HG02678 (cell line): ENCODE results near the gene PLIN4.
"Not testable (repeated sequence)": the region's sequence is repeated elsewhere in the genome, so short reads cannot be mapped to it uniquely, and the experiment has no call there.

ENCODE experiments used
- ATAC-seq: cut with Tn5 transposase; IDR thresholded peaks from one replicate; pipeline ENCODE4 v1.9.1; 2021; ENCODE audit warnings: mild to moderate bottlenecking, moderate library complexity; ENCODE audit not compliant: unreplicated experiment

PLIN4 gene

DNA sequence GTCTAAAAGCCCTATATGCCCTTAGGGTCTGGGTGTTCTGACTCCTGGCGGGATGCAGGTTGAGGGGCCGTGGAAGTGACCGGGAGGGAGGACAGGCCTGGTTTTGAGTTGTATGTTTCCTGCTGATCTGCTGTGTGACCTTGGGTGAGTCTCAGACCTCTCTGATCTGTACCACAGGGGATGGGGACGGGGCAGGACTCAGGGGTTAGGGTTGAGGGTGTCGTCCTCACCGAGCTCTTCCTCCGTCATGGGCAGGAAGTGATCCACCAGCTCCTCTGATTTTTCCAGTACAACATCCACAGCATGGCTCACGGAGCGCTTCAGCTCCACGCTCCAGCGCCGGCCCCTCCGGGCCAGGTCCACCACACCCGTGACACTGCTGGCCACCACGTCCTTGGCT is 10.6 kb upstream of the PLIN4 start:
- ATAC-seq, result no peak

DNA sequence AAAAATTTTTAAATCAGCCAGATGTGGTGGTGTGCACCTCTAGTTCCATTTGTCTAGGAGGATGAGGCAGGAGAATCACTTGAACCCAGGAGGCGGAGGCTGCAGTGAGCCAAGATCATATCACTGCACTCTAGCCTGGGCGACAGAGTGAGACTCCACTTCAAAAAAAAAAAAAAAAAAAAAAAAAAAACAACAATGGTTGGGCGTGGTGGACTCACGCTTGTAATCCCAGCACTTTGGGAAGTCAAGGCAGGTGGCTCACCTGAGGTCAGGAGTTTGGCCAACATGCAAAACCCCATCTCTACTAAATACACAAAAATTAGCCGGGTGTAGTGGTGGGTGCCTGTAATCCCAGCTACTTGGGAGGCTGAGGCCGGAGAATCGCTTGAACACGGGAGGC is 9.1 kb upstream of the PLIN4 start:
- not testable (repeated sequence) for ATAC-seq

DNA sequence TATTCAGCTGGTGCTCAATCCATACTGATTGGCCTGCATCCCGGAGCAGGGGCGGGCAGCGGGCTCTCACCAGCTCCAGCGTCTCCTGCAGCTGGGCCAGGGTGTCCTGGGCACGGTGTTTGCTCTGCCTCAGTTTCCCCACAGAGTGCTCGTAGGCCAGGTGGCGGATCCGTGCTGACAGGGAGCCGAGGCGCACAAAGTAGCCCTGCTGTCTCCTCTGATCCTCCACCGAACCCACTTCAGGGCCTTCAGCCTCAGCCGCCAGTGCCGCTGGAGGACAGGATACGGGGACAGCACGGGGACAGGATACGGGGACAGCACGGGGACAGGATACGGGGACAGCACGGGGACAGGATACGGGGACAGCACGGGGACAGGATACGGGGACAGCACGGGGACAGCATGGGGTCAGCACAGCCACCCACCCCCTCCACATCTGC is 7.3 kb upstream of the PLIN4 start:
- no peak for ATAC-seq

DNA sequence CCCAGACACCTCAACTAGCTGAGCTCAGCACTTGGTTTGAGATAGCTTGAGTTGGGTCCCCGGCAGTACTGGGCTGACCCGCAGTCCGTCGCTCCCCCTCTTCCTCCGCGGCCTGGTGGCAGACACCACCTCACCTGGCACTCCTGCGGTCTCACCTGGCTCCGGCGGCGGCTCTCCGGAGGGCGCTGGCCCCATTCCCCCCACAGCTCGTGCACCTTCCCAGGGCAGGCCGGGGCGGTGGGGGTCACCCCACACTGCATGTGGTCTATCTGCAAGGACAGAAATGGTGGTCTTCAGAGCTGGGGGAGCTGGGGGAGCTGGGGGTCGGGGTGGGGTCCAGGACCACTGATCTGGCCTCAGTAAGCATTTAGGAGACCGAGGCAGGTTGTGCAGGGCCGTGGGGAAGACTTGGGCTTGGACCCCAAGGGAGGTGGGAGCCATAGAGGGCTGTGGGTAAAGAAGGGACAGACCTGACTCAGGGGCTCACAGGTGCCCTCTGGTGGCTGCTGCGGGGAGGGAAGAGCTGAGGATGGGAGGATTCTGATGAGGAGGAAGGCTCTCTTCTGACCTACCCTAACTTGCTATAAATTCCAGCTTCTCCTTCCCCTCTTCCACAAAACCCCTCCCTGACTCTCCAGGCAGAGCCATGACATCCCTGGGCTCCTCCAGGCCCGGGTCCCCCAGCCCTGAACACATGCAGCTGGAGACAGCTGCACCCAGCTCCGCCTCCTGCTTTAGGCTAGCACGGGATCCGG is 6.7 kb upstream of the PLIN4 start:
- no peak for ATAC-seq

DNA sequence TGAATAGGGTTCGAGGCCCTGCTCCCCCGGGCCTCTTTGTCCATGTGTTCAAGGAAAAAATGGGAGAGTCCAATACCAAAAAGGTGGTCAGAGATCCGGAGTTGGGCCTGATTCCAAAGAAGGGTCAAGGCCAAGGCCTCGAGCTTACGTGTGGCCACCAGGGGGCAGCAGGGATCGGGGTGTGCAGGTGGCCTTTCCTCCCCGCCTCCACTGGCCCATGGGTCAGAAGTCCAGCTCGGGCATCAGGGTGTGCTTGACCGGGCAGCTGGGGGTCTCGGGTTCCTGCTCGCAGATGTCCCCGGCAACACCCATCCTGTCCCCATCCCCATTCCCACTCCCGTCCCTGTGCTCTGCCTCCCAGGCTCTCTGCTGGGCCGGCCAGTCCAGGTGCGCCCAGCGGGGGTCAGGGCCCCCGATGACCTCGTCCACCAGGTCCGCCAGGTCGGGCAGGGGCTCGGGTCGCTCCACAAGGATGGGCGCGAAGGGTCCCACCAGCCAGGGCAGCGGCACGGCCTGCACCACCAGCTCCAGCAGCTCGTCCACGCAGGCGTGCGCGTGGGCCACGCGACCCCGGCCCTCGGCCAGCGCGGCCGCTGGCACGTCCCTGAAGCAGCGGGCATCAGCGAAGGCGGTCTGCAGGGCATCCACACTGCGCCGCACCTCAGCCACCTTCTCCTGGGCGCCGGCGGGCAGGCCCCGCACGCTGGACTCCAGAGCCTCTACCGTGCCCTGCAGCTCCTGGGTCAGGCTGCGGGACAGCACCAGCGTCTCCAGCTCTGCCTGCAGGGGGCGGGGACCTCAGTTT is 5.2 kb upstream of the PLIN4 start:
- no peak for ATAC-seq

DNA sequence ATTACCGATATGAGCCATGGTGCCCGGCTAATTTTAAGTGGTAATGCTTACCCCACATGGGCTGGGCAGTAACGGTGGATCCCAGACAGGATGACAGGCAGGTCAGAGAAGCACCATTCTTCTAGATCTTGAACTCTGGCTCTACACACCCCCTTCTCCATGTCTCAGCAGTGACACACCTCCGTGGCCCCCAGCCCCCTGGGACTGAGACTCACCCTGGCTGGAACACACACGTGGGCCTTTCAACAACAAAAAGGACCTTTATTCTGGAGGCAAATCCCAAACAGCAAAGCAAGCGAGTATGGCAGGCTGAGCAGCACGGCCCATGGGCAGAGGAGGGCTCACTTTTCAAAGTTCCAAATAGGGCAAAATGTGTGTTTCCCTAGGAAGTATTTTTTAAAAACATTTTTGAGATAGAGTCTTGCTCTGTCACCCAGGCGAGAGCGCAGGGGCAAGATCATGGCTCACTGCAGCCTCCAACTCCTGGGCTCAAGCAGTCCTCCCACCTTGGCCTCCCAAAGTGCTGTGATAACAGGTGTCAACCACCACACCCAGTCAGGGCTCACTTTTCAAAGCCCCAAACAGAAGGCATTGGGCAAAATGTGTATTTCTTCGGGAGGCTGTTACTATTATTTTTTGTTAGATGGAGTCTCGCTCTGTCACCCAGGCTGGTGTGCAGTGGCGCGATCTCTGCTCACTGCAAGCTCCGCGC is 4.2 kb upstream of the PLIN4 start:
- no peak for ATAC-seq

DNA sequence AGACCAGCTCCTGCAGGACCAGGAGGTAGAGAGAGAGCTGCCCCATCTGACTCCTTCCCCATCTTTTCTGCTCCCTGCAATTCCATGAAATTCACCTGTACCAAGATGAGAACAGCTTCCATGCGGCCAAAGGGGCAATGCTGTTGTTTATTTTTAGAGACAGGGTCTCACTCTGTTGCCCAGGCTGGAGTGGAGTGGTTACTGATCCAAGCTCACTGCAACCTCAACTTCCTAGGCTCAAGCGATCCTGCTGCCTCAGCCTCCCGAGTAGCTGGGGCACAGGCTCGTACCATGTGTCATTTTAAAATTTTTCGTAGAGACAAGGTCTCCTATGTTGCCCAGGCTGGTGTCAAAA is 3.6 kb upstream of the PLIN4 start:
- ATAC-seq, result no peak

DNA sequence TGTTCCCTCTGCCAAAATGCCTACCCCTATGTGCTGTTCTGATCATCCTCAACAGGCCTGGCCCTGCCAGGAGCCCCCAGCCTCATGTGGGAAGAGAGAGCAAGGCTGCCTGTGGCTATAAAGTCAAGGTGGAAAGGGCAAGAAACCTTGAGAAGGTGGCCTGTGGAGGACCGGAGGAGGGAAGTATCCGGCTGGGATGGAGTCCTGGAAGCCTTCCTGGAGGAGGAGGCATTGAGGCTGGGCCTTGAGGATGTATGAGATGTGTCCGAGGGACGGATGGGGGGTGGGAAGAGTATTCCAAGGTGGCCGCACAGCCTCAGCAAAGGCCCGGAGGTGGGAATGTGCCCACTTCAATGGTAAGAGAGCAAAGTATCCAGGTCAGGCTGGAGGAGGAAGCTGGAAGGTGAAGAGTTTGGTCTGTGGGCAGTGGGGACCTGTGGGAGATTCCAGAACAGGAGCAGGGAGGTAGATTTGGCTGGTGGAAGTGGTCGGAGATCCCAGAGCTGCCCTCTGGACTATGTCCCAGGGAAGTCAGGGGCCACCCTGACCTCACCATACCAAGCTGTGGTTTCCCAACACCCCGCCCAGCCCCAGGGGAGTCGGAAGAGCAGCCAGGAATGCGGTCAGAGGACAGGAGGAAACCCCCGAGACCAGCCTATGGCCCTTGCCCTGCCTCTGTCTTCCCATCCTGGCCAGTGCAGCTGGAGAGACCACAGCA is 3.0 kb upstream of the PLIN4 start:
- no peak for ATAC-seq

DNA sequence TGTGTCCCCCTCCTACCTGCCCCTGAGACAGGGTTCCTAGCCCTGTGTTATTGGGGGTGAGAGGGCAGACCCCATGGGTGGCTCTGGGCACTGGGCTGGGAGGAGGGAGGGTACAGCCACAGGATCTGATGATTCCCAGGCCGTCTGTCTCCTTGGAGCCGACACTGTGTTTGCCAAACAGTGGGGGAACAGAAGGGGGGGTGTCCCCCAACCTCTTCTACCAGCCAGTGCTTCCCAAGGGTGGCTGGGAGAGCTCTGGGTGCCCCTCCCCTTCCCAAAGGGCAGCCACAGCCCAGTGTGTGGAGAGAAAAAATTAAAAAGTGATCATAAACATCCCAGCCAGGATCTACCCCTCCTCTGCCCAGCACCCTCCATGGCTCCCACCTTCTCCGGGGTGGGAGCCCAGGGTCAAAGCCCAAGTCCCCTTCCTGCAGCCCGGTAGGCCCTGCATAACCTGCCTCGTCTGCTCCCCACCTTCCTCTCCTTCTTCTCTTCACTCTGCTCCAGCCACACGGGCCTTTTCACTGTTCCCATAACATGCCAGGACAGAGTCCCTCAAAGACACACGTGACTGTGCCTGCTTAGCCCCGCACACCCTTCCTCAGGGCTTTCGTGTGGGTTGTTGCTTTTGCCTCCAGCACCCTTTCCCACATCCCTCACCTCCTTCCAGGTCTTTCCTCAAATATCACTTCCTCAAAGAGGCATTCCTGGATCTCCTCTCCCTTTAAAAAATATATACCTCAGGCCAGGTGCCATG is 1.4 kb upstream of the PLIN4 start:
- no peak for ATAC-seq

DNA sequence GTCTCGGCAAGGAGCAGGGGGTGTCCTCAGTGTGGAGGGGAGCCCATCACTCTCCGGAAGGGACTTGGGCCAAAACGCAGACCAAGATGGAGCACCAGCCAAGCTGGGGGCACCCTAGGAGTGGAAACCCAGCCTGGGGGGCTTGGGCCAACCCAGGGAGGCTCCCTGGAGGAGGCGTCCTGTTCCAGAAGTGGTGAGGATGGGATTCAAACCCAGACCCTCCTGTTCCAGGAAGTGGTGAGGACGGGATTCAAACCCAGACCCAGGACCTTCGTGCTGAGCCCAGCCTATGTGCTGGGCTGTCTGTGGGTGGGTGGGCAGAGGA is 848 bp upstream of the PLIN4 start:
- ATAC-seq, result no peak

DNA sequence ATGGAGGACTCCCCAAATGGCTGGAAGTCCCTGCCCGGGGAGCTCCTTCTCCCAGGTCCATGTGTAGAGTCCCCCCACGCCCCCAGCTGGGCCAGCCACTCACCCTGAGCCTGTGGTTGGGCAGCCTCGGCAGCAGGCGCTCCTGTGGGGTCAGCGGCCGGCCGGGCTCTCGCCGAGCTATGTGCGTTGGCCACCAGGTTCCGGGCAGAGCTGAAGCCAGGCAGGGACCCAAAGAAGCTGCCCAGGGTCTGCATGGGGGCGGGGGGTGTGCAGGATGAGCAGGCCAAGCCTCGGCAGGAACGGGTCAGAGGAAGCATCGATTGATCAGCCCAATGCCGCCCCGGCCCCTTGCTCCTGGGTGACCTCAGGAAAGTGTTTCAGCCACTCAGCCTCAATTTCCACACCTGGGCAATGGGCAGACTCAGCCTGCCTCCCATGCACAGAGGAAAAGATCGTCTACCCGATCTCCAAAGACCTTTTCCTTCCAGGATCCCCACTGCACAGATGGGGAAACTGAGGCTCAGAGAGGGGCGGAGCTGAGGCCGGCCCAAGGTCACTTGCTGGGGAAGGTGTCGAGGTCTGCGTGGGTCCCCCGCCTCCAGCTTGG is 732 bp downstream of the PLIN4 start:
- ATAC-seq, result no peak

DNA sequence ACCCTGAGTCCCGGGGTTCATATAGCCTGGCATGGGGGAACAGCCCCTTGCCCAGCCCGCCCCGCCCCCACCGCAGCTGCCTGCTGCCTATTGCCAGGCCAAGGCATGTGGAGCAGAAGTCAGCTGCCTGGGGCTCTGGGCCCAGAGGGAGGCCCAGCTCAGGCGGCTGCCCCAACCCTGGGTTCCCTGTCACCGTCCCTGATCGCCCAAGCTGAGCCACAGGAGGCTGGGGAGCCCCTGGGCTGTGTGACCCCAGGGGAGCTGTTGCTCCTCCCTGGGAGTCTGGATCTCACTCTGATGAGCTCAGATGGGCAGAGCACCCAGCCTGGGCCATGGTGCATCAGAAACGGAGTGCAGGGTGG is 1.4 kb downstream of the PLIN4 start:
- no peak for ATAC-seq

DNA sequence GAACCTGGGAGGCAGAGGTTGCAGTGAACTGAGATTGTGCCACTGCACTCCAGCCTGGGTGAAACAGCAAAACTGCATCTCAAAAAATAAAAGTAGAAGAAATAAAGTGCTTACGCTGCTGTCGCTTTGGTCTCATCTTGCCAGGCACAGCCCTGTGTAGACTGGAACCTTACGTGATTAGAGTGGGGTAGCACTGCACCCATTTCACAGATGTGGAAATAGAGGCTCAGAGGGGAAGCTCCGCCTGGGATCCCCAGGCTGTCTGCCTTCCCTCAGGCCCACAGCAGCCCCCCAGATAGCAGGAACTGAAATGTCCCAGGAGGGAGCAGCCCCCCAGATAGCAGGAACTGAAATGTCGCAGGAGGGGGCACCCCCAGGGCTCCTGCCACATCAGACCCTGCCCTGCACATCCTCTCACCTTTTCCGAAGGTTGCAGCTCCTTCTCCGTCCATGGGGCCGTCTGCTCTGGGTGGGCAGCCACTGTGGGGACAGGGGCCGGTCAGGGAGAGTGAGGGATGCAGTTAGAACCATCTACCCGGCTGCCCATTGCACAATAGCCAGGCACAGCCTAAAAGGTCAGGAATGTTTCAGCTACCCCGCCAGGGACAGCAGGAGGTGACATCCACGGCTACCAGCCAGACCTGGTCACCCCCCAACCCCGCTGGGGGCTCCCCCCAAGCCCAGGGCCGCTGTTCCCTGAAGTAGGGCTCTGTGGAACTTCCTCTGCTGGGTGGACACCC is 1.9 kb downstream of the PLIN4 start:
- ATAC-seq, result no peak

DNA sequence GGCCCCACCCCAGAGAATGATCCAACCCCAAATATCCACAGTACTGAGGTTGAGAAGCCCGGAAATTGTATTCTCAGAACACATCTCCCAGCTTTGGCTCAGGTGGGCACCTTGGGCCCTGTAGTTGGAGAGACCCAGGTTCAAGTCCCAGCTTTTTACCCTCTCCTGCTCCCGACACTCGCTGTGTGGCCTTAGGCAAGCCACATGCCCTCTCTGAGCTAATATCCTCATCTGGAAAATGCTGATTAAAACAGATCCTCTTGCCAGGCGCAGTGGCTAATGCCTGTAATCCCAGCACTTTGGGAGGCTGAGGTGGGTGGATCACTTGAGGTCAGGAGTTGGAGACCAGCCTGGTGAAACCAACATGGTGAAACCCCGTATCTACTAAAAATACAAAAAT is 2.6 kb downstream of the PLIN4 start:
- ATAC-seq, result no peak

DNA sequence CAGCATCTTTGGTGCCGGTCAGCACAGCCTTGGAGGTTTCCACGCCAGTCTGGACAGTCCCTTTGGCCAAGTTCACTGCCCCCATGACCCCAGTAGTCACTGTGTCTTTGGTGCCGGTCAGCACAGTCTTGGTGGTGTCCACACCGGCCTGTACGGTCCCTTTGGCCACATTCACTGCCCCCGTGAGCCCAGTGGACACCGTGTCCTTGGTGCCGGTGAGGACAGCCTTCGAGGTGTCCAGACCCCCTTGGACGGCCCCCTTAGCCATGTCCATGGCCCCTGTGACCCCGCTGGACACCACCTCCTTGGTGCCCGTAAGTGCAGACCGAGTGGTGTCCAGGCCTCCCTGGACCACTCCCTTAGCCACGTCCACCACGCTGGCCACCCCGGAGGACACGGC is 5.0 kb downstream of the PLIN4 start:
- no peak for ATAC-seq

DNA sequence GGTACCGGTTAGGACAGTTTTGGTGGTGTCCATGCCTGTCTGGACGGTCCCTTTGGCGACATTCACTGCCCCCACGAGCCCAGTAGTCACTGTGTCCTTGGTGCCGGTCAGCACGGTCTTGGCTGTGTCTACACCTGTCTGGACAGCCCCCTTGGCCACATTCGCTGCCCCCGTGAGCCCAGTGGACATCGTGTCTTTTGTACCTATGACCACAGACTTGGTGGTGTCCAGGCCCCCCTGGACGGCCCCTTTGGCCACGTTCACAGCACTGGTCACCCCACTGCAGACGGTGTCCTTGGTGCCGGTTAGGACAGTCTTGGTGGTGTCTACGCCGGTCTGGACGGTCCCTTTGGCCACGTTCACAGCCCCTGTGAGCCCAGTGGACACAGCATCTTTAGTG is 6.2 kb downstream of the PLIN4 start:
- ATAC-seq, result no peak

DNA sequence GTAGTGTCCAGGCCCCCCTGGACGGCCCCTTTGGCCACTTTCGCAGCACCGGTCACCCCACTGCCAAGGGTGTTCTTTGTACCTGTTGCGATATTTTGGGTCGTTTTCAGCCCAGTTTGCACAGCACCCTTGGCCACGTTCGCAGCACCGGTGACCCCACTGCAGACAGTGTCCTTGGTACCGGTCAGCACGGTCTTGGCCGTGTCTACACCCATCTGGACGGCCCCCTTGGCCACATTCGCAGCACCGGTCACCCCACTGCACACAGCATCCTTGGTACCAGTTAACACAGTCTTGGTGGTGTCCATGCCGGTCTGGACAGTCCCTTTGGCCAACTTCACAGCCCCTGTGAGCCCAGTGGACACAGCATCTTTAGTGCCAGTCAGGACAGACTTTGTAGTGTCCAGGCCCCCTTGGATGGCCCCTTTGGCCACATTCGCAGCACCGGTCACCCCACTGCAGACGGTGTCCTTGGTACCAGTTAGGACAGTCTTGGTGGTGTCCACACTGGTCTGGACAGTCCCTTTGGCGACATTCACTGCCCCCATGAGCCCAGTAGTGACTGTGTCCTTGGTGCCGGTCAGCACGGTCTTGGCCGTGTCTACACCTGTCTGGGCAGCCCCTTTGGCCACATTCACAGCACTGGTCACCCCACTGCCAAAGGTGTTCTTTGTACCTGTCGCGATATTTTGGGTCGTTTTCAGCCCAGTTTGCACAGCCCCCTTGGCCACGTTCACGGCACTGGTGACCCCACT is 6.8 kb downstream of the PLIN4 start:
- ATAC-seq, result no peak

DNA sequence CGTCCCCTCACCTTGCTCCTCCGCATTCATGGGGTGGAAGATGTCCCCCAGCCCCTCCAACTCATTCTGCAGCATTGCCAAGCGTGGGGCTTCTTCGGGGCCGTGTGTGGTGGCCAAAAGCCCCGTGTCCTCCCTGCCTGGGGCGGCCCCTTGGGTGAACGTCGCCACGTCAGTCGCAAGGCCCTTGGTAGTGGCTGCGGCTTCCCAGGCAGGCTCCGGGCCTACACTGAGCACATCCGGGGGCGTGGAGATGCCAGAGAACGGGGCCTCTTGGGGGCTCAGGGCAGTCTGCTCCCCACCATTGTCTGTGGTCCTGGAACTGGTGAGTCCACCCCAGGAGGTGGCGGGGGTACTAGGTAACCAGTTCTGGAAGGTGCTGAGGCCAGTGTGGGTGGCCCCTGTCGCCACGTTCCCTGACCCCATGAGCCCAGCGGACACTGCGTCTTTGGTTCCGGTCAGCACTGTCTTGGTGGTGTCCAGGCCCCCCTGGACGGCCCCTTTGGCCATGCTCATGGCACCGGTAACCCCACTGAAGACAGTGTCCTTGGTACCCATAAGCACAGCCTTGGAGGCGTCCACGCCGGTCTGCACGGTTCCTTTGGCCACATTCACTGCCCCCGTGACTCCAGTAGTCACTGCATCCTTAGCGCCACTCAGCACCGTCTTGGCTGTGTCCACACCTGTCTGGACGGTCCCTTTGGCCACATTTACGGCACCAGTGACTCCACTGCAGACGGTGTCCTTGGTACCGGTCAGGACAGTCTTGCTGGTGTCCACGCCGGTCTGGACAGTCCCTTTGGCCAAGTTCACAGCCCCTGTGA is 7.6 kb downstream of the PLIN4 start:
- ATAC-seq, result no peak
